KMS-11 (cell line): Measurements from ENCODE around the gene GTF3C1.
"Not testable (repeated sequence)": the region's sequence is repeated elsewhere in the genome, so short reads cannot be mapped to it uniquely, and the experiment has no call there.

ENCODE experiments used
- H2AFZ ChIP-seq: fragments of 200-600 bp; sonication (generic); 2 replicates; pipeline ENCODE4 v1.6.1; 2016; ENCODE audit warnings: antibody characterized with exemption, mixed run types, low read depth
- H3K27ac ChIP-seq: fragments of 200-600 bp; sonication (generic); 2 replicates; pipeline ENCODE4 v1.6.1; 2016; ENCODE audit warnings: mild to moderate bottlenecking, mixed run types
- H3K27me3 ChIP-seq: fragments of 200-600 bp; sonication (generic); 2 replicates; pipeline ENCODE4 v1.6.1; 2017; ENCODE audit warnings: mild to moderate bottlenecking, low read depth, mixed run types, moderate library complexity; ENCODE audit not compliant: insufficient read depth
- H3K36me3 ChIP-seq: fragments of 200-600 bp; sonication (generic); 2 replicates; pipeline ENCODE4 v1.6.1; 2017; ENCODE audit warnings: mild to moderate bottlenecking, mixed run types; ENCODE audit not compliant: insufficient read depth
- H3K4me1 ChIP-seq: fragments of 200-600 bp; sonication (generic); 2 replicates; pipeline ENCODE4 v1.6.1; 2016; ENCODE audit warnings: mild to moderate bottlenecking, low read depth, mixed run types; ENCODE audit not compliant: poor library complexity, severe bottlenecking
- H3K4me2 ChIP-seq: fragments of 200-600 bp; sonication (generic); 2 replicates; pipeline ENCODE4 v1.7.0; 2016; ENCODE audit warnings: mild to moderate bottlenecking, mixed run types
- H3K4me3 ChIP-seq: fragments of 200-600 bp; sonication (generic); IDR thresholded peaks from 2 replicates; pipeline ENCODE4 v1.6.1; 2017; ENCODE audit warnings: low read depth, low read length, mixed read lengths; ENCODE audit not compliant: insufficient read depth
- H3K79me2 ChIP-seq: fragments of 200-600 bp; sonication (generic); 2 replicates; pipeline ENCODE4 v1.6.1; 2016; ENCODE audit warnings: low read depth, mixed run types; ENCODE audit not compliant: insufficient read depth
- H3K9ac ChIP-seq: fragments of 200-600 bp; sonication (generic); 2 replicates; pipeline ENCODE4 v1.6.1; 2016; ENCODE audit warnings: mild to moderate bottlenecking, mixed run types
- H4K20me1 ChIP-seq: fragments of 200-600 bp; sonication (generic); 2 replicates; pipeline ENCODE4 v1.6.1; 2016; ENCODE audit warnings: mild to moderate bottlenecking, mixed run types; ENCODE audit not compliant: insufficient read depth
- TF ChIP-seq, protein P1 (sequence below): fragments of 200-600 bp; sonication (generic); conservative IDR thresholded peaks from 2 replicates; pipeline ENCODE4 v1.6.1; 2017; ENCODE audit warnings: low read depth, mild to moderate bottlenecking, antibody characterized with exemption, low read length, moderate library complexity, mixed read lengths

GTF3C1 gene

DNA sequence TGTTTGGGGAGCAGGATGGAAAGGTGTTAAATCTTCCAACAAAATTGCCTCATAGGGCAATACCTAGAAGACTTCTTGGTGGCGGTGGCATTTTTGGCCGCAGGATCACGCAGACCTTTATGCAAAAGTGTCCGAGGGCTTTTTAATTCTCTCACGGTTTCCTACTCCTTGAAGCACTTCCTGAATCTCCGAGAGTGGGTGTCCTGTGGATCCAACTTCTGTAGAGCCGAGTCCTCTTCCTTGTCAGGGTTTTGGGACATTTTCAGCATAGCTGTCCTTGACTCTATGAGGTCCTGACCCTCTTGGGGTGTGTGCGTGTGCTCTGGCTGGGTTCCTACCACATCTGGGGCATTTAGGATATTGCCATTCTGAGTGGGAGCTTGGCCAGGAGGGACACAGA, 116.1 kb downstream of the GTF3C1 start:
- no peaks in the 10 kb centered on the region for H4K20me1 ChIP-seq
- TF ChIP-seq, protein P1, sequence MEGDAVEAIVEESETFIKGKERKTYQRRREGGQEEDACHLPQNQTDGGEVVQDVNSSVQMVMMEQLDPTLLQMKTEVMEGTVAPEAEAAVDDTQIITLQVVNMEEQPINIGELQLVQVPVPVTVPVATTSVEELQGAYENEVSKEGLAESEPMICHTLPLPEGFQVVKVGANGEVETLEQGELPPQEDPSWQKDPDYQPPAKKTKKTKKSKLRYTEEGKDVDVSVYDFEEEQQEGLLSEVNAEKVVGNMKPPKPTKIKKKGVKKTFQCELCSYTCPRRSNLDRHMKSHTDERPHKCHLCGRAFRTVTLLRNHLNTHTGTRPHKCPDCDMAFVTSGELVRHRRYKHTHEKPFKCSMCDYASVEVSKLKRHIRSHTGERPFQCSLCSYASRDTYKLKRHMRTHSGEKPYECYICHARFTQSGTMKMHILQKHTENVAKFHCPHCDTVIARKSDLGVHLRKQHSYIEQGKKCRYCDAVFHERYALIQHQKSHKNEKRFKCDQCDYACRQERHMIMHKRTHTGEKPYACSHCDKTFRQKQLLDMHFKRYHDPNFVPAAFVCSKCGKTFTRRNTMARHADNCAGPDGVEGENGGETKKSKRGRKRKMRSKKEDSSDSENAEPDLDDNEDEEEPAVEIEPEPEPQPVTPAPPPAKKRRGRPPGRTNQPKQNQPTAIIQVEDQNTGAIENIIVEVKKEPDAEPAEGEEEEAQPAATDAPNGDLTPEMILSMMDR, result no peak
- peaks cover 7% of the 10 kb centered on the region for H3K4me1 ChIP-seq
- no peak overlapping the region for H3K9ac ChIP-seq
- no peak overlapping the region for H2AFZ ChIP-seq
- H3K36me3 ChIP-seq, result no peaks in the 10 kb centered on the region; the same call in 1 of the 2 replicates
- no peak overlapping the region for H3K4me2 ChIP-seq
- no peaks in the 10 kb centered on the region for H3K79me2 ChIP-seq
- no peak overlapping the region for H3K27ac ChIP-seq
- H3K27me3 ChIP-seq, result no peaks in the 10 kb centered on the region
- H3K4me3 ChIP-seq, result no peak overlapping the region

DNA sequence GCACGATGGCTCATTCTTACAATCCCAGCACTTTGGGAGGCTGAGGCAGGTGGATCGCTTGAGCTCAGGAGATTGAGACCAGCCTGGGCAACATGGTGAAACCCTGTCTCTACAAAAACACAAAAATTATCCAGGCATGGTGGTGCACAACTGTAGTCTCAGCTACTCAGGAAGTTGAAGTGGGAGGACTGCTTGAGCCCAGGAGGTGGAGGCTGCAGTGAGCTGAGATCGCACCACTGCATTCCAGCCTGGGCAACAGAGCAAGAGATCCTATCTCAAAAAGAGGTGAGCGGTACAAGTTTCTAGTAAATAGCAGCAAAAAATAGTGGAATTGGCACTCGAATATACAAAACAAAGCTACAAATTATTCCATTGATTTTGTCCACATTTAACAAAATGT, 116.5 kb downstream of the GTF3C1 start:
- not testable (repeated sequence) for H4K20me1 ChIP-seq, H3K36me3 ChIP-seq, H3K27ac ChIP-seq, H3K79me2 ChIP-seq, H3K4me1 ChIP-seq, H3K4me2 ChIP-seq, H3K9ac ChIP-seq, H2AFZ ChIP-seq, H3K27me3 ChIP-seq, H3K4me3 ChIP-seq

DNA sequence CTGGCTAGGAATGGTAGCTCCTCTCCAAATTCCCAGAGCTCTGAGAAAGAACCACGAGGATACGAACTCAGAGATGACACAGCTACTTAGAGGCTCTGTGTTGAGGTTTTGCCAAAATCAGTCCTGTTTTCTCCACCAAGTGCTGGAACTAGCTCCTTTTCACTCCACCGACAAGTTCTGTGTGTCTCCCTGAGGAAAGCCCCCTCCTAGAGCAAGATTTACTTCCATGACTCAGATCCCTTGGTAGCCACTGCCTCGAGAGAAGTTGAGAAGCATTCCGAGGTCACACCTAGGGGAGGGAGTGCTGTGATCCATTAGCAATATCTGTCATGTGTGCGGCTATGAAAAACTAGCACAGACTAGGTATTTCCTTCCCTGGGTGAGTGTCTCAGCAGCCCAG, 117.2 kb downstream of the GTF3C1 start:
- H3K27ac ChIP-seq, result no peak overlapping the region

DNA sequence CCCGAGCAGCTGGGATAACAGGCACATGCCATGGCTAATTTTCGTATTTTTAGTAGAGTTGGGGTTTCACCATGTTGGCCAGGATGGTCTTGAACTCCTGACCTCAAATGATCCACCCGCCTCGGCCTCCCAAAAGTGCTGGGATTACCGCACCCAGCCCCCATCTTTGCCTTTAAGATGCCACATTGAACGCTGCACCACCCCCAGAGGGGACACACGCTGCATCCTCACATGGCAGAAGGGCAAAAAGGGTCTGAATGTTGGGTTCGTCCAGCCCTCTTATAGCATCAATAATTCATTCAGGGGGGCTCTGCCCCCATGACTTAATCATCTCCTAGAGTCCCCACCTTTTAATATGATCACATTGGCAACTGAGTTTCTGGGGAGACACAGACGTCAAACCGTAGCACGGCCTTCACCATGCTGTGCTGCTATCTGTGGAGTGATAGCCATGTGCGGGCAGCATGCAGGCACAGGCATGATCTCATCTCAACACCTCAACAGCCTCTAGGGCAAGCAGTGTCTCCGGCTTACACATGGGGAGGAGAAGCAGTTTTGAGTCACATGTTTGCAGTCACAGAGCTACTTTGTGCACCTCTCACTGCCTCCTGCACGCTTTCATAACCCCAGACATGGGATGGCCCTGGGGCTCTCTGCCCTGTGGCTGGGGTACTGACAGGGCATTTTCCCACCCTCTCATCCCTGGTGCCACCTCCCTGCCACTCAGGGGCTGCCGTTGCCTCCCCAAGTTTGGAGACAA, 117.8 kb downstream of the GTF3C1 start:
- Histone ChIP-seq H2AFZ (no peak overlapping the region), H3K27ac (no peak overlapping the region), H3K9ac (no peak overlapping the region), H3K27me3 (no peaks in the 10 kb centered on the region), H3K36me3 (no peaks in the 10 kb centered on the region), H3K79me2 (no peaks in the 10 kb centered on the region), H3K4me2 (no peak overlapping the region), H3K4me3 (no peak overlapping the region), H4K20me1 (no peaks in the 10 kb centered on the region), H3K4me1 (peaks cover 13% of the 10 kb centered on the region)
- TF ChIP-seq, protein P1, result no peak

More for the DNA sequence above, 117.2 kb downstream of the GTF3C1 start:
- no peaks in the 10 kb centered on the region for H3K36me3 ChIP-seq
- peaks cover 7% of the 10 kb centered on the region for H3K4me1 ChIP-seq
- TF ChIP-seq, protein P1, result no peak
- H3K4me3 ChIP-seq, result no peak overlapping the region
- H4K20me1 ChIP-seq, result no peaks in the 10 kb centered on the region
- H3K79me2 ChIP-seq, result no peaks in the 10 kb centered on the region
- H3K27me3 ChIP-seq, result no peaks in the 10 kb centered on the region
- H2AFZ ChIP-seq, result no peak overlapping the region
- H3K4me2 ChIP-seq, result no peak overlapping the region
- H3K9ac ChIP-seq, result no peak overlapping the region

DNA sequence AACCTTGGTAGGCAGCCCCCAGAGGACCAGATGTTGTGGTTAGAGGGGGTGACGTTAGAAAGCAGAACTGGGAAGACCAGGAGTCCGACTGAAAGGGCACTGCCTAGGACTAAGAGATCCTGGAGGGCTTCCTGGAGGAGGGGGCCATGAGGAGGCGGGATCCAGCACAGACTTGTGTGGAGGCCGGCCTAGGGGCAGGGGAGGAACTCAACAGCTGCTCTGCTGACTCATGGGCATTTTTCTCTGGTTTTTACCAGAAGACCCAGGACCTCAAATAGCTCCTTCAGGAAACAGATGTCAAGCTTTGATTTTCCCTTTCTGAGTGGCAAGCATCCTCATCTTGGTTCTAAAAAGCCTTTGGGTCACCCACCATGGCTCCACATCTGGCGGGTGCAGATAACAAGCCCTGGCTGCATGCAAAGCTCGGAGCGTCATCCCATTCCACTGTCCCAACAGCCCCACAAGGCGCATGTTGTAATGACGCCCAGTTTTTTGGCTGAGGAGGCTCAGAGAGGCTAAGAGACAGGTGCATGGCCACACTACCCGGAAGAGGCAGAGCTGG, 118.7 kb downstream of the GTF3C1 start:
- H3K4me2 ChIP-seq, result no peak overlapping the region
- no peak overlapping the region for H3K27ac ChIP-seq
- H3K4me3 ChIP-seq, result no peak overlapping the region
- H3K36me3 ChIP-seq, result no peaks in the 10 kb centered on the region
- TF ChIP-seq, protein P1, result no peak
- H3K9ac ChIP-seq, result no peak overlapping the region
- H4K20me1 ChIP-seq, result no peaks in the 10 kb centered on the region
- H2AFZ ChIP-seq, result no peak overlapping the region
- peaks cover 22% of the 10 kb centered on the region for H3K4me1 ChIP-seq
- H3K79me2 ChIP-seq, result no peaks in the 10 kb centered on the region
- H3K27me3 ChIP-seq, result no peaks in the 10 kb centered on the region
